ENCODE measurements around the gene ERC2.

ERC2 gene

GRCh38 chr3:55579496-55579895, 888.8 kb downstream of the ERC2 start:
- Mint-ChIP-seq H3K4me1 (no peaks in the 10 kb centered on the region), H3K36me3 (ENCODE audit: low read depth) (no peaks in the 10 kb centered on the region), H3K4me3 (no peak overlapping the region), H3K27me3 (no peaks in the 10 kb centered on the region), H3K27ac (no peak overlapping the region), H3K9me3 (peaks cover 7% of the 10 kb centered on the region)
- ATAC-seq (no peak), DNase-seq (no peak)

- H3K4me3 Mint-ChIP-seq: no peak overlapping the region
- no peak for ATAC-seq
- H3K27ac Mint-ChIP-seq: no peak overlapping the region
- no peaks in the 10 kb centered on the region for H3K36me3 Mint-ChIP-seq (ENCODE audit: low read depth)
- H3K27me3 Mint-ChIP-seq: no peaks in the 10 kb centered on the region
- DNase-seq: no peak
- H3K4me1 Mint-ChIP-seq: no peaks in the 10 kb centered on the region
- H3K9me3 Mint-ChIP-seq: peaks cover 7% of the 10 kb centered on the region
These were observed 891.5 kb downstream of the ERC2 start for GRCh38 chr3:55576621-55577388.

GRCh38 chr3:55574671-55575070, 893.6 kb downstream of the ERC2 start:
- DNase-seq: no peak
- Mint-ChIP-seq H3K4me1 (no peaks in the 10 kb centered on the region), H3K27me3 (no peaks in the 10 kb centered on the region), H3K9me3 (peaks cover 7% of the 10 kb centered on the region), H3K4me3 (no peak overlapping the region), H3K27ac (no peak overlapping the region), H3K36me3 (ENCODE audit: low read depth) (no peaks in the 10 kb centered on the region)
- no peak for ATAC-seq

- DNase-seq (no peak), ATAC-seq (no peak)
- Mint-ChIP-seq H3K36me3 (ENCODE audit: low read depth) (no peaks in the 10 kb centered on the region), H3K9me3 (no peaks in the 10 kb centered on the region), H3K4me1 (no peaks in the 10 kb centered on the region), H3K4me3 (no peak overlapping the region), H3K27ac (no peak overlapping the region), H3K27me3 (no peaks in the 10 kb centered on the region)
These were observed 895.5 kb downstream of the ERC2 start for GRCh38 chr3:55572816-55573215.

- Mint-ChIP-seq H3K9me3 (no peaks in the 10 kb centered on the region), H3K36me3 (ENCODE audit: low read depth) (no peaks in the 10 kb centered on the region), H3K27ac (no peak overlapping the region), H3K4me3 (no peak overlapping the region), H3K4me1 (no peaks in the 10 kb centered on the region), H3K27me3 (no peaks in the 10 kb centered on the region)
- no peak for DNase-seq
- ATAC-seq: no peak
These were observed 896.4 kb downstream of the ERC2 start for GRCh38 chr3:55571913-55572312.

- DNase-seq: no peak
- no peaks in the 10 kb centered on the region for H3K4me1 Mint-ChIP-seq
- no peak for ATAC-seq
- H3K36me3 Mint-ChIP-seq (ENCODE audit: low read depth): no peaks in the 10 kb centered on the region
- H3K4me3 Mint-ChIP-seq: no peak overlapping the region
- no peaks in the 10 kb centered on the region for H3K9me3 Mint-ChIP-seq
- H3K27ac Mint-ChIP-seq: no peak overlapping the region
- no peaks in the 10 kb centered on the region for H3K27me3 Mint-ChIP-seq
These were observed 897.0 kb downstream of the ERC2 start for GRCh38 chr3:55571216-55571813.

GRCh38 chr3:55570271-55570711, 898.0 kb downstream of the ERC2 start:
- DNase-seq (no peak), ATAC-seq (no peak)
- H3K9me3 Mint-ChIP-seq: no peaks in the 10 kb centered on the region
- H3K27ac Mint-ChIP-seq: no peak overlapping the region
- H3K4me1 Mint-ChIP-seq: no peaks in the 10 kb centered on the region
- no peaks in the 10 kb centered on the region for H3K36me3 Mint-ChIP-seq (ENCODE audit: low read depth)
- H3K27me3 Mint-ChIP-seq: no peaks in the 10 kb centered on the region
- H3K4me3 Mint-ChIP-seq: no peak overlapping the region

- ATAC-seq (no peak), DNase-seq (no peak)
- H3K4me1 Mint-ChIP-seq: no peaks in the 10 kb centered on the region
- H3K4me3 Mint-ChIP-seq: no peak overlapping the region
- H3K9me3 Mint-ChIP-seq: no peaks in the 10 kb centered on the region
- H3K27me3 Mint-ChIP-seq: no peaks in the 10 kb centered on the region
- no peak overlapping the region for H3K27ac Mint-ChIP-seq
- no peaks in the 10 kb centered on the region for H3K36me3 Mint-ChIP-seq (ENCODE audit: low read depth)
These were observed 899.2 kb downstream of the ERC2 start for GRCh38 chr3:55569033-55569599.

GRCh38 chr3:55567615-55568014, 900.7 kb downstream of the ERC2 start:
- DNase-seq: no peak

GRCh38 chr3:55567121-55567520, 901.1 kb downstream of the ERC2 start:
- no peak overlapping the region for H3K27ac Mint-ChIP-seq
- no peaks in the 10 kb centered on the region for H3K27me3 Mint-ChIP-seq
- no peak for DNase-seq

More at GRCh38 chr3:55567615-55568014, 900.7 kb downstream of the ERC2 start:
- Mint-ChIP-seq H3K36me3 (ENCODE audit: low read depth) (no peaks in the 10 kb centered on the region), H3K4me3 (no peak overlapping the region), H3K27ac (no peak overlapping the region), H3K4me1 (no peaks in the 10 kb centered on the region), H3K27me3 (no peaks in the 10 kb centered on the region), H3K9me3 (no peaks in the 10 kb centered on the region)
- ATAC-seq: no peak

GRCh38 chr3:55565521-55565920, 902.7 kb downstream of the ERC2 start:
- no peaks in the 10 kb centered on the region for H3K9me3 Mint-ChIP-seq
- H3K36me3 Mint-ChIP-seq (ENCODE audit: low read depth): no peaks in the 10 kb centered on the region
- H3K27me3 Mint-ChIP-seq: no peaks in the 10 kb centered on the region

More at GRCh38 chr3:55567121-55567520, 901.1 kb downstream of the ERC2 start:
- no peaks in the 10 kb centered on the region for H3K4me1 Mint-ChIP-seq
- H3K9me3 Mint-ChIP-seq: no peaks in the 10 kb centered on the region
- no peak for ATAC-seq
- H3K36me3 Mint-ChIP-seq (ENCODE audit: low read depth): no peaks in the 10 kb centered on the region
- H3K4me3 Mint-ChIP-seq: no peak overlapping the region

GRCh38 chr3:55564726-55565125, 903.5 kb downstream of the ERC2 start:
- Mint-ChIP-seq H3K27ac (no peak overlapping the region), H3K4me3 (no peak overlapping the region), H3K4me1 (no peaks in the 10 kb centered on the region), H3K27me3 (no peaks in the 10 kb centered on the region), H3K9me3 (no peaks in the 10 kb centered on the region), H3K36me3 (ENCODE audit: low read depth) (no peaks in the 10 kb centered on the region)
- ATAC-seq (no peak), DNase-seq (no peak)

More at GRCh38 chr3:55565521-55565920, 902.7 kb downstream of the ERC2 start:
- Mint-ChIP-seq H3K4me3 (no peak overlapping the region), H3K27ac (no peak overlapping the region), H3K4me1 (no peaks in the 10 kb centered on the region)
- DNase-seq: no peak
- ATAC-seq: no peak

GRCh38 chr3:55562700-55563099, 905.6 kb downstream of the ERC2 start:
- Mint-ChIP-seq H3K9me3 (no peaks in the 10 kb centered on the region), H3K36me3 (ENCODE audit: low read depth) (no peaks in the 10 kb centered on the region), H3K27me3 (no peaks in the 10 kb centered on the region), H3K4me3 (no peak overlapping the region), H3K27ac (no peak overlapping the region), H3K4me1 (no peaks in the 10 kb centered on the region)
- DNase-seq: no peak
- no peak for ATAC-seq

GRCh38 chr3:55559500-55560423, 908.5 kb downstream of the ERC2 start:
- Mint-ChIP-seq H3K4me1 (no peaks in the 10 kb centered on the region), H3K36me3 (ENCODE audit: low read depth) (no peaks in the 10 kb centered on the region), H3K9me3 (no peaks in the 10 kb centered on the region), H3K4me3 (no peak overlapping the region), H3K27ac (no peak overlapping the region), H3K27me3 (no peaks in the 10 kb centered on the region)
- DNase-seq: no peak
- ATAC-seq: no peak

Measured in activated naive CD8-positive, alpha-beta T cell treated with anti-CD3 and anti-CD28 coated beads, Interleukin-2, amount 50 U/mL, for 24 hours (primary cell).